ENCODE results near the gene CLIC3.

The CLIC3 gene

DNA sequence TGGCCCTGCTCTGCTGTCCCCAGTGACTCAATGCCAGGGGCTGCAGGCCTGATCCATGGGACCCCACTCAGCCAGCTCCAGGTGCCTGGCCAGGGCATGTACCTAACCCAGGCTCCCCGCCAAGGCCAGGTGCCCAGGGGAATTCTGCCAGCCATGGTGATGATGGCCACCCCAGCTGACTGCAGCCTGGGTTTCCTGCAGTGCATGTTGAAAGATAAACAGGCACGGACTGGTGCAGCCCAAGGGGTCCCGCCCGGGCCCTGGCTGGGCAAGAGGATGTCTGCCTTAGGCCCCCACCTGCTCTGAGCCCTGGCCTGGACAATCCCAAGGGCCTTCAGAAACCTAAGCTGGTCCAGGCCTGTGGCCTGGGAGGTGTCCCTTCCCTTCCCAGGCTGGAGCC, 30.5 kb upstream of the CLIC3 start:
- DNase-seq: no peak
- TF ChIP-seq POLR2A (IDR thresholded peaks at IDR 0.05; ENCODE audit: low read length): no peak
- TF ChIP-seq GATA1 (IDR thresholded peaks at IDR 0.05; ENCODE audit: low read depth, low read length): no peak

DNA sequence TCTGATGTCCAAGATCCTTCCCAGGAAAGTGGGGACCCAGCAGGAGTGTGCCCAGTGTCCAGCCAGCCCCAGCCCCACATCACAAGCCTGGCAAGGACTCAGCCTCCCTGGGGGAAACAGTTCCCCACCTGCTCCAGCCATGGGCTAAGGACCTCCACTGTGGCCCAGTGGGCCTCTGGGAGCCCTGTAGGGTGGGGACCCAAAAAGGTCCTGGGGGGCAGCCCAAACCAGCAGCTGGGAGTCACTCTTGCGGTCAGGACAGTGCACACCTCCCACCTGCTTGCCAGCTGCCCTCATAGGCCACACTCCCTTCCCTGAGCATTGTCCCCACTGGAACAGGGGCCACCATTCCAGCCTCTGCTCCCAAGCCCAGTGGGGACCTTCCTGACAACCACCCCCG, 30.0 kb upstream of the CLIC3 start:
- TF ChIP-seq GATA1 (IDR thresholded peaks at IDR 0.05; ENCODE audit: low read depth, low read length) (no peak), POLR2A (IDR thresholded peaks at IDR 0.05; ENCODE audit: low read length) (no peak)

DNA sequence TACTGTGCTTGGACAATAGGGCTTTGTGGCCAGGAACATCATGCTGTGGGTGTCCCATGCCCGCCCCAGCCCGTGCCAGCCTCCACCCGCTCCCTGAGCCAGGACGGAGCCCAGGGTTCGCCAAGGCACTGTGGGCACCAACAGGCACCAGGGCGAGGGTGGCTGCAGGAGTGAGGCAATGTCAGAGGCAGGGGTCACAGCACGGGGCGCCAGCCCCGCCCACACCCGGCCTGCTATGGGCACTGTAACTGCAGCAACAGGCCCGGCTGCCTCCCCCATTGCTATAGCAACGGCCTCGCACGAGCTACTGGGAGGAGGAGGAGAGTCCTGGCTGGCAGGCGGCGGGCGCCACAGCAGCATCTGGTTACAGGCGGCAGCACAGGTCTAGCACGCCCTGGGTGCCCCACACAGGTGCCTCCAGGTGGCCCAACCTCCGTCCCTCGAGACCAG, 29.2 kb upstream of the CLIC3 start:
- TF ChIP-seq GATA1 (IDR thresholded peaks at IDR 0.05; ENCODE audit: low read depth, low read length): no peak
- no peak for TF ChIP-seq POLR2A (IDR thresholded peaks at IDR 0.05; ENCODE audit: low read length)
- DNase-seq: no peak

More for the DNA sequence above, 30.0 kb upstream of the CLIC3 start:
- DNase-seq: no peak

DNA sequence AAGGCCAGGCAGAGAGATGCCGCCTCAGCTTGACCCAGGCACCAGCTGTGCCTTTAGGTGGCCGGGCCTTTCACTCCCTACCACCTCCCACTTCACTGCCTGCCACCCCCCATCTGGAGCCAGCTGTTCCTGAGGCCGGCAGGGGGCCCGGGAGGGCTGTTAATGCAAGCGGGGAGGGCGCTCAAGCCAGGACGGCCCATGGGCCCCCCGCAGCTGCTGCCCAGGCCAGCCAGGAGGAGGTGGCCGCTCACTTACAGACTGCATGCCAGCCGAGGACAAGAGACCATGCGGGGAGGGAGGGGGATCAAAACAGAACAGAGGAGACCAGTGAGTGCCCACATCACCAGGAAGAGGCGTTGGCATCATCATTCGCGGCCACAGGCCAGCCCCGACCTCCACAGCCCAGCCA, 27.2 kb upstream of the CLIC3 start:
- DNase-seq: no peak
- TF ChIP-seq POLR2A (IDR thresholded peaks at IDR 0.05; ENCODE audit: low read length) (no peak), GATA1 (IDR thresholded peaks at IDR 0.05; ENCODE audit: low read depth, low read length) (no peak)

DNA sequence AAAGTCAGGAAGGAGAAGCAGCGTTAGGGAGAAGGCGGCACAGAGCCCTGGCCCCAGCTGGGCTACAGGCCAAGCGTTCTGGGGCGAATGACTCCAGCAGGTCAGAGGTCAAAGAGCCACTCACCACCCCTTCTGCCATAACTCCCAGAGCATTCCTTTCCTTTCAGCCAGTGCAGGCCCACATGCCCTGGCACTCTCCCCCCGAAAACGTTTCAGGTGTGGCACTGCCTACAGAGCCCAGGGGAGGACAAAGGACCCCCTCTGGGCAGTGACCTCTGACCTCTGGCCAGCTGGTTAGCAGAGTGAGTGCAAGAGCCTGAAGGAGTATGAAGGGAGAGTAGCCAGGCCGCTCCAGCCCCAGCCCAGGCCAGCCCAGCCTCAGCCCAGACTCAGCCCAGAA, 26.8 kb upstream of the CLIC3 start:
- DNase-seq: no peak
- TF ChIP-seq POLR2A (IDR thresholded peaks at IDR 0.05; ENCODE audit: low read length) (no peak), GATA1 (IDR thresholded peaks at IDR 0.05; ENCODE audit: low read depth, low read length) (no peak)

DNA sequence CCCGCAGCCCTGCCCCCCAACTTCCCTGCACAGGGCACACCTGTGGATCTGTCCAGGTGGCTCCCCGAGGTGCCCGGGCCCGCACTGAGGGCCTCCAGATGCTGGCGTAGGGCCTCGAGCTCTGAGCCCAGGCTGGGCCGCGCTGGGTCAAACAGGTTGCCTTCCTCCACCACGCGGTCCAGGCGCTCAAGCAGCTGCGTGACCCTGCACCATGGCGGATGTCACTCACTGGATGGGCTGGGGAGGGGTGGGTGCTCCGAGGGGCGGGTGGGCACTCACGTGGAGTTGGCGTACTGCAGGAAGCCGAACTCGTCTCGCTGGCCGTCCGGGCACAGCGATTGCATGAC, 26.3 kb upstream of the CLIC3 start:
- no peak for TF ChIP-seq POLR2A (IDR thresholded peaks at IDR 0.05; ENCODE audit: low read length)
- TF ChIP-seq GATA1 (IDR thresholded peaks at IDR 0.05; ENCODE audit: low read depth, low read length): no peak
- no peak for DNase-seq

DNA sequence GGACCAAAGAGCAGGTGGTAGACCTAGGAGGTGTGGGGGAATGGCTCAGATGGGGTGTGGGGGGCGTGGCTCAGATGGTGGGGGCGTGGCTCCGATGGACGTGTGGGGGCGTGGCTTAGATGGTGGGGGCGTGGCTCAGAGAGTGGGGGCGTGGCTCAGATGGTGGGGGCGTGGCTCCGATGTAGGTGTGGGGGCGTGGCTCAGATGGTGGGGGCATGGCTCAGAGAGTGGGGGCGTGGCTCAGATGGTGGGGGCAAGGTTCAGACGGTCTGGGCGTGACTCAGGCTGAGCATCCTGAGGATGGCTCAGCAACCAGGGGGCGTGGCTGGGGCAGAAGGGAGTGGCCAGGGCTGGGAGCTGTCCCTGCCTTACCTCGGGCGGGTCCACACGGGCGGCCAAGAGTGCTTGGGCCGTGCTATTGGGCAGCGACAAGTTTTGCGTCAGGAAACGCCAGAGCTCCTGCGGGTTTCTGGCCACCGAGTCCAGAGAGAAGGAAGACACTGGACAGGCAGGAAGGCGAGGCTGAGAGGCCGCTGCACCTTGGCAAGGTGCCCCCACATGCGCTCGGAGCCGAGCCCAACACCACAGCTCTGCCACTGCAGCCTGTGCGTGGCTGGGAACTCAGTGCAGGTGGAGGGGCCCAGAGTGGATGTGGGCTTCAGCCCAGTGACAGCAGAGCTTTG, 25.8 kb upstream of the CLIC3 start:
- no peak for TF ChIP-seq GATA1 (IDR thresholded peaks at IDR 0.05; ENCODE audit: low read depth, low read length)
- no peak for TF ChIP-seq POLR2A (IDR thresholded peaks at IDR 0.05; ENCODE audit: low read length)
- peak; percentile 83 to 89 for DNase-seq

DNA sequence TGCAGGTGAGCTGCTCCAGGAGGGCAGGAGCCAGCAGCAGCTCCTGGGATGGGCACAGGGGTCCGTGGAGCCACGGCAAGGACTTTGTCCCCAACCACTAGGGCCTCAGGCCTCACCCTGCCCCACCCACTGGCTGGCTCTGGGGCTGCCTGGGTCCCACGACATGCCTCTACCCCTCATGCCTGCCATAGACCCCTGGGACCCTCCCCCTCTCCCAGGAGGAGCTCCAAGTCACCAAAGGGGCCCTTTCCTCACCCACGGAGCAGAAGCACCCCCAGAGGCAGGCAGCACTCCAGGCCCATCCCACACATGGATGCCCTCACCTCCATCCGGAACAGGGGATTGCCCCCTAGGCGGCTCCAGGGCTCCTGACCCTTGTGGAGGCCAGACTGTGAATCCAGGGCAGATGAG, 25.2 kb upstream of the CLIC3 start:
- no peak for TF ChIP-seq POLR2A (IDR thresholded peaks at IDR 0.05; ENCODE audit: low read length)
- TF ChIP-seq GATA1 (IDR thresholded peaks at IDR 0.05; ENCODE audit: low read depth, low read length): no peak
- DNase-seq: no peak

DNA sequence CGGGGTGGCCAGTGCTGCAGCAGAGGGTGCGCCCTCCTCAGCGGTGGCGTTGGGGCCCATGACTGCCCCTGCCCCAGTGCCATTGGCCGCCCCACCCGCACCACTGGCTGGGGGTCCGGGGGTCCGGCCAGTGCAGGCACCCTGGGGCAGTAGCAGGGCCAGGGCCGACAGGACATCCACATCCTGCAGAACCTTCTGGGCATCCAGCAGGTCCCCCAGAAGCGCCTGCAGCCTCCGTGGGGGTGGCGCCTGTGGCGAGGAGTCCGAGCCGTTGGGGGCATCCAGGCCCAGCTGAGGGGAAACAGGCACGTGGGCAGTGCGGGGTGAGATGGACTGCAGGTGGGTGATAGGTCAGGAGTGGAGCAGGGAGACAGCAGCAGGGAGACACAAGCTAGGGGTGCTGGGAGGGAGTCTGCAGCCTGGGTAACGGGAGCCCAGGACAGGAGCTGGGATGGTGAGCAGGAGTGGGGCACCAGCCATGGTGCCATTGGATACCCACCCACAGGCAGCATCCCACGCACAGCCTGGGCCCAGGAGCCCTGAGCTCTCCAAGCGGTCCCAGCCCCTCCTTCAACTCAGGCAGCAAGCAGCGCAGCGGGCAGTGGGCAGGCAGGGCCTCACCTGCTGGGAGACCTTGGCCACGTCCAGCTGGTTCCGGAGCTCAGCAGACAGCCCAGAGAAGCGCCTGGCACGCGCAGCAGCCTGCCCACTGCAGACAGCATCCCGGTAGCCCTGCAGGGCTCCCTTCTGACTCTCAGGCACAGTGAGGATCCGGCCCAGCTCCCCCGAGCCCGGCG, 24.6 kb upstream of the CLIC3 start:
- DNase-seq: no peak
- TF ChIP-seq POLR2A (IDR thresholded peaks at IDR 0.05; ENCODE audit: low read length) (no peak), GATA1 (IDR thresholded peaks at IDR 0.05; ENCODE audit: low read depth, low read length) (no peak)

DNA sequence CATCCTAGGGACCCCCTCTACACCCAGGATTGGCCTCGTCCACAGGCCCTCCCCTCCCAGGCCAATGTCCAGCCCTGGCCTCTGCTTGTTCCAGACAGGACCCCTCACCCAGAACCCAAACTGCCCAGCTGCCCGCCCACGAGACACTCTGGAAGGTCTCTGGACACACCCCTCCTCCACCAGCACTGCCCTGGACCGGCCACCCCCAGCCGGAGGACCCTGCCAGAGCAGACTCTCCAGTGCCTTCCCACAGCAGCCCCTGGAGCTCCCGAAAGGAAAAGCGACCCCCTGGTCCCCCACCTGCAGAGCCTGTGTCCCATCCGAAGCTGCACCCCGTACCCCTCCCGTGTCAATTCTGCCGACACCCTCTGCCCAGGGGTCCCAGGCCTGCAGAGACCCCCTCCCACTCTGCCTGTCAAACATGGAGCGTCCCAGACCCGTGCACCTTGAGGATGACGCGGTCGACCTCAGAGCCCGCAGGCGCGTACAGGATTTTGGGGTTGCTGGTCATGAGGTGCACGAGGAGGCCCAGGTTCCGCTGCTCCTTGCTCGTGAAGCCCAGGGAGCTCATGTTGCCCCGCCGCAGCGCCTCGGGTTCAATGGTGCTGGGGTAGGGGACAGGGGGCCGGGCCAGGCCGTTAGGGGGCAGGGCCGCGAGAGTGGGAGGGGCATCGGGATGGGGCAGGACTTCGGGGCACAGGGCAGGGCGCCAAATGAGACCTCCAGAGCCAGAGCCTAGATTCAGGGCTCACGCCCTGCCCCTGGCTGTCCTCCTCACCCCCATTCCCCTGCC, 23.7 kb upstream of the CLIC3 start:
- TF ChIP-seq GATA1 (IDR thresholded peaks at IDR 0.05; ENCODE audit: low read depth, low read length): no peak
- TF ChIP-seq POLR2A (IDR thresholded peaks at IDR 0.05; ENCODE audit: low read length): no peak
- no peak for DNase-seq

DNA sequence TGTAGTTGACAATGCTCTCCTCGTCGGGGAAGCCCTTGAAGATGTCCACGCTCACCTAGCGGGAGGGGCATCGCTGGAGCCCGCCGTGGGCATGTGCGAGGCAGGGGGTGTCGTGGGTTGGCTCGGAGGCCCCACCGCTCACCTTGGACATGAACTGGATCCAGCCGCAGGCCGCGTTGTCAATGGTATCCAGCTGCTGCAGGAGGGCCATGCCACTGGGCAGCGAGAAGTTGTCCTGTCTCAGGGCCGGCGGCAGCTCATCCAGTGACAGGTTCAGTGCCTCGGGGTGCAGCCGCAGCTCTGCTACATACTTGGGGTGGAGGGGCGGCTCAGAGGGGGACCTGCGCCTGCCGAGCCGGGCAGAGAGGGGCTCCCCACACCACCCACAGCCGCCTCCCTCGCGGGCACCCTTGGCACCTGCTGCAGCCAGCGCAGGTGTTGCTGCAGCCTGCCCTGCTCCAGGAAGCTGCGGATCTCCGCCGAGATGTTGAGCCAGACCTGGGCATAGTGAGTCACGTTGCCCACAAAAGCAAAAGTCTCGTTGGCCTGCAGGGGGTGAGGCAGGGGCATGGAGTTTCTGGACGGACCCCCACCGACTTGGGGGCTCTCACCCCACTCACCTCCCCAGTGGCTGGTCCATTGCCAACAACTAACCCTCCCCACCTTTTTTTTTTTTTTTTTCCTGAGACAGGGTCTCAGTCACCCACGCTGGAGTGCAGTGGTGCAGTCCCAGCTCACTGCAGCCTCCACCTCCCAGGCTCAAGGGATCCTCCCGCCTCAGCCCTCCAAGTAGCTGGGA, 22.6 kb upstream of the CLIC3 start:
- TF ChIP-seq GATA1 (IDR thresholded peaks at IDR 0.05; ENCODE audit: low read depth, low read length): no peak
- no peak for TF ChIP-seq POLR2A (IDR thresholded peaks at IDR 0.05; ENCODE audit: low read length)
- no peak for DNase-seq

DNA sequence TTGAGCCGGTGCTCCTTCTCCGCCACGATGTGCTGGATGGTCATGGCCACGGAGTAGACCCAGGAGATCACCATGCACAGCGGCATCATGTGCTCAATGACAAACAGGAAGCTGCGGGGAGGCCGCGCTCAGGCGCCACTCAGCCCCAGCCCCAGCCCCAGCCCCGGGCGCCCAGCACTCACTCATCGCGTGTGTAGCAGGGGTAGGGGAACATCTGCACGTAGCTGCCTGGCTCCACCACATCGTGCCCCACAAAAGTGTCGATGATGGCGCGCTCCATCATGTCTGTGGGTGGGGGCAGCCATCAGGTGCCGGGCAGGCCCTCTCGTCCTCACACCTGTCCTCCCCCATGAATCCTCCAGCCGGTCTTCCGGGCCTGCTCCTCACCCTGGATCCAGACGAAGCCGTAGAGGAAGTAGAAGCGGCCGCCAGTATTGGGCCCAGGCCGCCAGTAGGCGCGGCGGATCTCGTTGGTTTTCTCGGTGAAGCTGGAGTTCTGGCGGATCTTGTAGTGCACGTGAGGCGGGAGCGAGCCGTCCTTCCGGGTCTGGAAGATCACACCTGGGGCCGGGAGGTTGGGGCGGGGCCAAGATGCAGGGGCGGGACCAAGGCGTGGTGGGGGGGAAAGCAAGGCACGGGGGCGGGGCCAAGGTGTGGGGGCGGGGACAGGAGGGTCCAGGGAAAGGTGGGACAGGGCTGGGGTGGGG, 21.6 kb upstream of the CLIC3 start:
- no peak for TF ChIP-seq GATA1 (IDR thresholded peaks at IDR 0.05; ENCODE audit: low read depth, low read length)
- no peak for TF ChIP-seq POLR2A (IDR thresholded peaks at IDR 0.05; ENCODE audit: low read length)
- DNase-seq: no peak

DNA sequence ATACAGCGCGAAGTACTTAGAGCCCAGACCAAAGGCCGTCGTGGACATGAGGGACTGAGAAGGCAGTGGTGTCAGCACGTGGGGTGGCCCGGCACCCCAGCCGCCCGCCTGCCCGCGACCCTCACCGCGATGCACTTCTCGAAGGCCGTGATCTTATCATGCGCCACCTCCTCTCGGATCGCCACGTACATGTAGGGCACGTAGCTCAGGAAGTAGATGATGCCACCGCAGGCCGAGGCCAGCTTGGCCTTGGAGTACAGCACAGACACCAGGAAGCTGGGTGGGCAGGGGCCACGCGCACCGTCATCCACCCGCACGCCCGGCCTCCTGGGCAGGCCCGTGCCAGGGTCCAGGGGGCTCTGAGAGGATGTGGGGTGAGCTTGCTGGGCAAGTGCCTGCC, 20.7 kb upstream of the CLIC3 start:
- no peak for DNase-seq
- no peak for TF ChIP-seq POLR2A (IDR thresholded peaks at IDR 0.05; ENCODE audit: low read length)
- TF ChIP-seq GATA1 (IDR thresholded peaks at IDR 0.05; ENCODE audit: low read depth, low read length): no peak

Measured in erythroblast (primary cell).